Stimulated activated CD4-positive, alpha-beta T cell treated with anti-CD3 and anti-CD28 coated beads, Interleukin-2, amount 100 ng/mL, for 24 hours (primary cell): ENCODE measurements around the gene KRT35.

Experiments
- DNase-seq, 2 donors: peaks; one replicate each; pipeline ENCODE4 v3.0.0-alpha.2; 2020

Gene KRT35

GRCh38 chr17:41486809-41487530 is 6.0 kb upstream of the KRT35 start:
- peak; percentile 55 to 67 for DNase-seq

GRCh38 chr17:41486316-41486715 is 5.4 kb upstream of the KRT35 start:
- no peak for DNase-seq

- DNase-seq = no peak
These were observed 4.3 kb upstream of the KRT35 start for GRCh38 chr17:41484920-41485904.

- no peak for DNase-seq
These were observed 3.3 kb upstream of the KRT35 start for GRCh38 chr17:41483991-41484826.

- no peak for DNase-seq
These were observed 2.6 kb upstream of the KRT35 start for GRCh38 chr17:41483531-41483930.

GRCh38 chr17:41480581-41480980 is 370 bp downstream of the KRT35 start:
- DNase-seq = no peak

- no peak for DNase-seq
These were observed 815 bp downstream of the KRT35 start for GRCh38 chr17:41480136-41480535.

GRCh38 chr17:41478237-41478636 is 2.7 kb downstream of the KRT35 start:
- DNase-seq = no peak

- no peak for DNase-seq
These were observed 3.8 kb downstream of the KRT35 start for GRCh38 chr17:41476866-41477815.

GRCh38 chr17:41475421-41475820 is 5.5 kb downstream of the KRT35 start:
- no peak for DNase-seq

- DNase-seq = no peak
These were observed 6.1 kb downstream of the KRT35 start for GRCh38 chr17:41474863-41475262.

GRCh38 chr17:41468346-41468745 is 12.6 kb downstream of the KRT35 start:
- DNase-seq = no peak

GRCh38 chr17:41467561-41467960 is 13.4 kb downstream of the KRT35 start:
- DNase-seq = no peak

- no peak for DNase-seq
These were observed 14.0 kb downstream of the KRT35 start, which contains the start of gene KRT32 for GRCh38 chr17:41466988-41467387. Gene KRT32 (minus strand): TSS chr17:41467386. CDS start chr17:41467325, 61 bp downstream.

- DNase-seq = no peak
These were observed 16.3 kb downstream of the KRT35 start for GRCh38 chr17:41464682-41465081.

GRCh38 chr17:41464173-41464572 is 16.8 kb downstream of the KRT35 start:
- DNase-seq = no peak

- no peak for DNase-seq
These were observed 17.2 kb downstream of the KRT35 start for GRCh38 chr17:41463746-41464145.

- no peak for DNase-seq
These were observed 18.2 kb downstream of the KRT35 start for GRCh38 chr17:41462705-41463104.

- no peak for DNase-seq
These were observed 23.3 kb downstream of the KRT35 start for GRCh38 chr17:41457676-41458075.

- DNase-seq = no peak
These were observed 24.7 kb downstream of the KRT35 start for GRCh38 chr17:41456204-41456603.

GRCh38 chr17:41455236-41455635 is 25.7 kb downstream of the KRT35 start:
- DNase-seq = no peak

GRCh38 chr17:41453066-41453465 is 27.9 kb downstream of the KRT35 start:
- DNase-seq = no peak
